GM18526 (cell line): Measurements from ENCODE around the gene TSBP1.

Experiments
- POLR2A ChIP-seq: IDR thresholded peaks from 3 replicates; pipeline ENCODE4 v1.6.1; 2011; ENCODE audit not compliant: insufficient read length; ENCODE audit errors: extremely low read depth

Gene TSBP1

GRCh38 chr6:32318501-32318900 is 53.2 kb downstream of the TSBP1 start:
- TF ChIP-seq POLR2A: no peak

DNA sequence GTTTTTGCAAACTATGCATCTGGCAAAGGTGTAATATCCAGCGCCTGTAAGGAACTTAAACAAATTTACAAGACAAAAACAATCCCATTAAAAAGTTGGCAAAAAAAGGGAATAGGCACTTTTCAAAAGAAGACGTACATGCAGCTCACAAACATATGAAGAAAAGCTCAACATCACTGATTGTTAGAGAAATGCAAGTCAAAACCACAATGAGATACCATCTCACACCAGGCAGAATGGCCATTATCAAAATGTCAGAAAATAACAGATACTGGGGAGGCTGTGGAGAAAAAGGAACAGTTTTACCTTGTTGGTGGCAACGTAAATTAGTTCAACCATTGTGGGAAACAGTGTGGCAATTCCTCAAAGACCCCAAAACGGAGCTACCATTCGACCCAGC is 54.2 kb downstream of the TSBP1 start:
- TF ChIP-seq POLR2A: no peak

DNA sequence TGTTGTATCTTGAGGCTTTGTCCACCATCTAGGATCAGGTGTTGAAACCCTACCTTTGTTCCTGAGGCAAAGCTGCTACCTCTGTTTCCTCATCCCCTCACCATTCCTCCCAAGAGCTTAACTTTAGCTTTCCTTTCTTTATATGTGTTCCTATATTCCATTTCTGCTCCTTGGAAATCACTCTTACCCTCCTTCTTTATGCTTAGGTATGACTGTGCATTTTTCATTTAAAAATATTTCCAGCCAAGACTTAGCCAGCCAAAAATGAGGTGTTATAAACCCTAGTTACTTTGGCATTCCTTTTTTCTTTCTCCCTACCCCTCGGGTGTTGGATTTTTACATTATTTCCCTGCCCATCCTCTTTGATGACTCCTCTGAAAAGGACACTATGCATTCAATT is 57.7 kb downstream of the TSBP1 start:
- no peak for TF ChIP-seq POLR2A

GRCh38 chr6:32298632-32299336 is 72.9 kb downstream of the TSBP1 start:
- TF ChIP-seq POLR2A: no peak

GRCh38 chr6:32294566-32294965 is 77.1 kb downstream of the TSBP1 start:
- TF ChIP-seq POLR2A: no peak

GRCh38 chr6:32293695-32294094 is 78.0 kb downstream of the TSBP1 start:
- no peak for TF ChIP-seq POLR2A

DNA sequence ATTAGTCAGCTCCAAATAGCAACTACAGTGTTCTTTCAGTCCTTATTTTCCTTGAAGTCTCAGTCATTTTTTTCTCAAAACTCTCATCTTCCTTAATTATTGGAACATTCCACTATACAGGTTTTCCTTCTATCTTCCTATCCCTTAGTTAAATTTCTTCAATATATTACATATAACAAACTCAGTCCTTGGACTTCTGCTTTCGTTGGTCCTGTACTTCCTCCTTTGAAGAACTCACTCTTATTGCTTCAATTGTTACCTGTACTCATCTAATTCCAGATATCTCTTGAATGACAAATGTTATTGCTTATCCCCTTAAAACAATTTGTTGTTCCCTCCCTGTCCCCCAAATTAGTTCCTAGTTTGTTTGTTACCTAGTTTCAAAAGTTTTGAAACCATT is 80.2 kb downstream of the TSBP1 start:
- no peak for TF ChIP-seq POLR2A

- no peak for TF ChIP-seq POLR2A
These were observed 80.7 kb downstream of the TSBP1 start for GRCh38 chr6:32290886-32291450.

- TF ChIP-seq POLR2A: no peak
These were observed 83.3 kb downstream of the TSBP1 start for GRCh38 chr6:32288426-32288825.

- TF ChIP-seq POLR2A: no peak
These were observed 100.3 kb downstream of the TSBP1 start for GRCh38 chr6:32271429-32271828.

DNA sequence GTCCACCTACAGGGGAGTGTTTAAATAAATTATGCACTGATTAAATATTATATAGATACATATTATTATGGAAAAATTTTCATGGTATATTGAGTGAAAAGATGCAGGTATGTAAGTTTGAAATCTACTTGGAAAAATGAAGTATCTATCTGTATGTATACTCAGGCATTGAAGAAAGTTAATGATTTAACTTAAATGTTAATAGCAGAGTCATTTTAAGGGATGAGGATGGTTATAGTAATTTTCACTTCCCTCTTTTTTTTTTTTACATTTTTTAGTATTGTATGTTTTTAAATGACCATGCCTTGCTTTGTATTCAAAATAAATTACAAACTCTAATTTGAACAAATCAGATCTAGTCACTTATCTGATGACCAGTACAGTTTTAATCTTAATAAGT is 104.7 kb downstream of the TSBP1 start:
- TF ChIP-seq POLR2A: no peak

DNA sequence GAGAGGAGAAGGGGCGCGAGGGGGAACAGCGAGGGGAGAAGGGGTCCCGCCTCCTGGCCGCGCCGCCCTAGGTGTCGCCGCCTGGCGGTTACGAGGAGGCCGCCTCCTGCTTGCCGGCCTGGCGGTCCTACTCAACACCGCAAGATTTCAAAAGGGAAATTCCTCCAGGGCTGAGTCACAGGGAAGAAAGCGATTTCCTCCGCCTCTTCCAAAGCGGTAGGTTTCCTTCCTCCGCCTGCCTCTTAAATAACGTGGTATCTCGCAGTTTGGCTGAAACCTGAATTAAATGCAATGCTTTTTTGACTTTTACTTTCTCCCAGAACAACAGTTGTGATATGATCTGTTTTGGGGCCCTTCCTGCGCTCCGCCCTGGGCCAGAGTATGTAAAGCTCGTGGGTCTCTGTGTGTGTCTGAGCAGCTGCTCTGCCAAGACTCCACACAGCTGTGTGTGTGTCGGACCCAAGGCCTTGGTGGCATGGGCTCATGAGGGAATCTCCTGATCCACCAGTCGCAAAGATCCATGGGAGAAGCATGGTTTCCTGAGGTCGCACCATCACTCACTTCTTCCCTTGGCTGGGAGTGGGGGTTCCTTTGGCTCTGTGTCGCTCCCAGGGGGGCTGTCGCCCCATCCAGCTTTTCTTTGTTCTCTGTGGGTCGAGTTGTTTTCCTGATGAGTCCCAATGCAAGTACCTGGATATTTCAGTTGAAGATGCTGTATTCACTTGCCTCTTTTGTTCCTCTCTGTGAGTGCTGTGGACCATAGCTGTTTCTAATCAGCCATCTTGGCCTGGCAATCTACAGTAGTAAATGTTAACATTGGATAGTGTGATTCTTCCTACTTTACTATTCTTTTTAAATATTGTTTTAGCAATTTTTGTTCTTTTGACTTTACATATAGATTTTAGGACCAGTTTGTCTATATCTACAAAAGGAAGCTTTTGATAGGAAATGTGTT is 116.2 kb downstream of the TSBP1 start:
- no peak for TF ChIP-seq POLR2A

DNA sequence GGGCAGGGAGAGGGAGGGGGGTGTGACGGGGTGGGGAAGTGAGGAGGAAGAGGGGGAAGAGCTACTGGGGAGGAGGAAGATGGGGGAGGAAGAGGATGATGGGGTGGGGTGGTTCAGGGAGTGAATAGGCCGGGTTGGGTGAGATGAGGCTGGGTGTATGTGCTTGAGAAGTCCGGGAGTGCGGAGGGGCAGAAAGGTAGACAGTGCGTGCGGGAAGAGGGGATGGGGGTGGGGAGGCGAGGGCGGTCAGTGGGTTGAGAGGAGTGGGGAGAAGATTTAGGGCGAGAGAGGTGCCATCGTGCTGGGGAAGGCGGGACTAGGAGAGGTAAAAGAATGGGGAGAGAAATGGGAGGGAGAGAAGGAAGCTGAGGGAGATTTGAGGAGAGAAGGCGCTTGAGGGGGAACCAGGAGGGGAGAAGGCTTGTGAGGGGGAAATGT is 116.9 kb downstream of the TSBP1 start:
- TF ChIP-seq POLR2A: no peak

DNA sequence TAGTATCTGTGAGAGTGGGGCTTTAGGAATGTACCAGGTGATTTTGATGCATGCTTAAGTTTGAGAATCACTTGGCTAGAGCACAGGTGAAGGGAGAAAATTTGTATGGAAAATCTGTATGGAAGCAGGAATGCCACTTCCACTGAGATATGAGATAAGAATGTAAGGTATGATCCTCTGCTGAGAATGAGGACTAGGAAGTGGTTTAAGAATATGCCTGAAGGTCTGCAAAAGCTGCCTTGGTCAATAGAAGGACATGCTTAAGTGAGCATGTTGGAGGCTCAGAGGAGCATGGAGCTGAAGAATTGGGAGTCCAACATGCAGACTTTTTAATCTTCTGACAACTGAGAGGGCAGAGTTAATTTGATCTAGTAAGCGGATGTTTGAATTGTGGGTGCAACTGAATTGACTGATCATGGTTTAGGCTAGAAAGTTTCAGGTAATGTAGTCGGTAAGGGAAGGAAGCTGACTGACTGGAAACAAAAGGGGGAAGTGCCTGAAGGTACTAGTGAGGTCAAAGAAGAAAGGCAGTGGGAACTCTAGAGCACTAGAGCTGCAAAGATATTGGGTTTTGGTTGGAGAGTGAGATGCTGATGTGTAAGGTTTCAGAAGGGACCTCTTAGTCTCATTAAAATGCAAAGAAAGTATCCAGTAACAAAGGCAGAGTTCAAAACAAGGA is 119.2 kb downstream of the TSBP1 start:
- TF ChIP-seq POLR2A: no peak

GRCh38 chr6:32249262-32249661 is 122.4 kb downstream of the TSBP1 start:
- TF ChIP-seq POLR2A: no peak

GRCh38 chr6:32247401-32247800 is 124.3 kb downstream of the TSBP1 start:
- TF ChIP-seq POLR2A: no peak

GRCh38 chr6:32244946-32245398 is 126.7 kb downstream of the TSBP1 start:
- no peak for TF ChIP-seq POLR2A
